ENCODE measurements around the gene MAGI2. TPM values are rescaled to one million over a fixed set of nuclear protein-coding genes. Genes with fewer than 3 reads are reported as not detected.

MAGI2 gene
- total RNA-seq, 2 experiments from 2014 or later, result 0.05 to 0.12 TPM

DNA sequence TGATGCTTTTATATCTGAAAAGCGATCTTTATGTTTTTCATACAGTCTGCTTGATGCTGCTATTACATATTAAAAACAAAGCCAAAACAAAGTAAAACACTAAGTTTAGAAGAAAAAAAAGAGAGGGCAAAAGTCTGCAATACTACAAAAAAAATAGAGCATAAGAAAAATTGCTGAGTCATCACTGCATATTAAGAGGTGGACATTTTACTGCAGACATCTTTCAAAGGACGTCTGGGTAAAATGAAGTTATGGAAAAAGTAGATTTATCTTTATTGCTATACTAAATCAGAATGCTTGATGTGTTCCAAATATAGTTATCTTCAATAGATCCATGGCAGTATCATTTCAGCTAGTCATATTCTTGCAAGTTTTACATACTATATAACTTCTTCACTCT lies 172.0 kb downstream of the MAGI2 start:
- POLR2A ChIA-PET, result no interaction called here
- H3K9me3 Mint-ChIP-seq (ENCODE audit: low read depth), result no peaks in the 10 kb centered on the region
- CTCF ChIA-PET, result interaction anchor here (1.6 kb wide), 1 partner anchor 8 kb away, joined by 6 read pairs; no protein-coding TSS in a partner anchor
- no peak overlapping the region for H3K27ac Mint-ChIP-seq
- ATAC-seq (no peak), DNase-seq (no peak)
- H3K27me3 Mint-ChIP-seq, result peaks cover 2% of the 10 kb centered on the region
- H3K4me1 Mint-ChIP-seq, result no peaks in the 10 kb centered on the region
- H3K4me3 Mint-ChIP-seq, result no peak overlapping the region
- intact Hi-C loops (cut with DNase I, micrococcal nuclease), result no loop called here
- no peaks in the 10 kb centered on the region for H3K36me3 Mint-ChIP-seq (ENCODE audit: low read depth)

DNA sequence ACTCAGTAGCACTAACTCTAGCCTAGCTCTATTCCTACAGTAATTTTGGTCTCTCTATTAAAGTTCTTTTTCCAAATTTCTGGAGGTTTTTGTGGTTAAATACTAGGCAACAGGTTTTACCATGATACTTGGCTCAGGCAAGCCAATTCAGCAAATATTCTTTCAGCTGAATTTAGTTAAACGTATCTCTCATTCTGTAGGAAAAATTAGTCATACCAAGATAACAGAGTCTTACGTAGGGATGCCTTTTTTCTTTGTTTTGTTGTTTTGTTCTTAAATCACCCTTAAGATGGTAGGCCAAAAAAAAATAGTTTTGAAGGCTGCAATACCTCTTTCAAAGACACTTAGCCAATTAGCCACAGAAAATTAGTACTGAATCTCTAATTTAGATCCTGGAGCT lies 180.5 kb downstream of the MAGI2 start:
- H3K4me3 Mint-ChIP-seq, result no peak overlapping the region
- CTCF ChIA-PET, result interaction anchor here (1.5 kb wide), 1 partner anchor 9 kb away, joined by 6 read pairs; no protein-coding TSS in a partner anchor
- no peaks in the 10 kb centered on the region for H3K36me3 Mint-ChIP-seq (ENCODE audit: low read depth)
- H3K4me1 Mint-ChIP-seq, result no peaks in the 10 kb centered on the region
- peaks cover 2% of the 10 kb centered on the region for H3K9me3 Mint-ChIP-seq (ENCODE audit: low read depth)
- no peak for DNase-seq
- H3K27me3 Mint-ChIP-seq, result peaks cover 3% of the 10 kb centered on the region
- no peak overlapping the region for H3K27ac Mint-ChIP-seq
- intact Hi-C loops (cut with DNase I, micrococcal nuclease), result loop anchor here (2.0 to 10.0 kb wide), 2 partner anchors 742 to 746 kb away; no protein-coding TSS in a partner anchor
- POLR2A ChIA-PET, result no interaction called here
- ATAC-seq, result no peak

DNA sequence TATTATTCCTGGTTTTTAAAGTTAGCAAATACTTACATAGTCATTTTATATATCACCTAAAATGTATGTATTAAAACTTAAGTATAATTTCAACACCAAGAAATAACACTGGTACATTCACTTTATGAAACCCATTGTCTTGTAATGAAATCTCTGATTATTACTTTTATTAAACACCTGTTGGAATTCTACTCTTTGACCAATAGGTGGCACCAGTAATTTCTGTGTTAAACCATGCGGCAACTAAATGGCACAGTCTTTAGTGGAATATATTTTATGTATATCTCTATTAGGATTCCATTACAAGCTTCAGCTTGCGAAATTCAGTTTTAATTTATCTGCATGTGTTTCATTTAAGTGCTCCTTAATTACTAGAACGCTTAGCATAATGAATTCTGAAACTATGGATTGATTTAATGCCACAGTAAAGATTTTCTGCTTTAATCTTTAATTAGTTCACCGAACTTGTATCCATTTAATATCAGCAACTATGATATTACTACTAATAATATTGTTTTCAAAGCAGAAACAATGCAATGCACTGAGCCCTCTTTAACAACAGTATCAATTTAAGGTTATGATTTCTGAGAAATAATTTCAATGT lies 181.3 kb downstream of the MAGI2 start:
- no peaks in the 10 kb centered on the region for H3K36me3 Mint-ChIP-seq (ENCODE audit: low read depth)
- DNase-seq (no peak), ATAC-seq (no peak)
- no peaks in the 10 kb centered on the region for H3K4me1 Mint-ChIP-seq
- ChIA-PET CTCF (no interaction called here), POLR2A (no interaction called here)
- H3K27ac Mint-ChIP-seq, result no peak overlapping the region
- intact Hi-C loops (cut with DNase I, micrococcal nuclease), result loop anchor here (2.0 to 10.0 kb wide), 2 partner anchors 743 to 747 kb away; no protein-coding TSS in a partner anchor
- H3K9me3 Mint-ChIP-seq (ENCODE audit: low read depth), result peaks cover 2% of the 10 kb centered on the region
- H3K27me3 Mint-ChIP-seq, result peaks cover 3% of the 10 kb centered on the region
- no peak overlapping the region for H3K4me3 Mint-ChIP-seq

DNA sequence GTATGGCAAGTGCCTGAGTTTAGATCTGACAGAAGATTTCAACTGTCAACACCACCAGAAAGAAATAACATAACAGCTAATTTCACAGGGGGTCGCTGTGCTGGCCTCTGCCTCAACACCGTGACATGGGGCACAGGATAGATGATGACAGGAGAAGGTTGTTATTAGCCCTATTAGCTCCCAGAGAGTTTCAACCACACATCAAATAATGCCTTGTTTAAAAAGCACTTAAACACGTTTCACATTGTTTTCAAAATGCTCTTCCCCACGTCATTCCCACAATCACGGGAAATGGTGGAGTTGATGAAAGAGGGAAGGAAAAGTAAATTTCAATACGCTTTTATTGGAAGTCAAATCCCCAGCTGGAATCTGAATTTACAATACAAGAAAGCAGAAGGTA lies 184.7 kb downstream of the MAGI2 start:
- Mint-ChIP-seq H3K4me3 (no peak overlapping the region), H3K27ac (no peak overlapping the region), H3K4me1 (no peaks in the 10 kb centered on the region), H3K36me3 (ENCODE audit: low read depth) (no peaks in the 10 kb centered on the region), H3K9me3 (ENCODE audit: low read depth) (peaks cover 2% of the 10 kb centered on the region), H3K27me3 (no peaks in the 10 kb centered on the region)
- DNase-seq, result no peak
- ChIA-PET POLR2A (no interaction called here), CTCF (no interaction called here)
- ATAC-seq, result no peak
- intact Hi-C loops (cut with DNase I, micrococcal nuclease), result no loop called here

DNA sequence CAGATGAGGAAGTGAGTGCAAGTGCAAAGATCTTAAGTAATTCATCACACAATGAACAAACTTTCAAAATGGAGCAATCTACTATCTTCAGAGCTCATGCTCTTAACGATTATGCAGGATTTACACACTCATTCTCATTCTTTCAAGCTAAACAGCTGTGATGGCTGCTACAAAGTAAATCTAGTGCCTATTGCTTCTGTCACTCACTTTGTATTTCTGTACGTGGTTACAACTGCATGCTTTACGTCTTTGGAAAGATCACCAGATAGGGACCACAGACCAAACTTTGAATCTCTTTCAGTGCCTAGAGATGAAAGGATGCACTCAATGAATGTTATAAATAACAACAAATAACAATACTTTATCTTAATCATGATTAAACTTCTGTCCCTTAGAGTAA lies 194.6 kb downstream of the MAGI2 start:
- H3K36me3 Mint-ChIP-seq (ENCODE audit: low read depth), result no peaks in the 10 kb centered on the region
- POLR2A ChIA-PET, result no interaction called here
- CTCF ChIA-PET, result no interaction called here
- H3K27ac Mint-ChIP-seq, result no peak overlapping the region
- ATAC-seq (no peak), DNase-seq (no peak)
- intact Hi-C loops (cut with DNase I, micrococcal nuclease), result no loop called here
- peaks cover 2% of the 10 kb centered on the region for H3K27me3 Mint-ChIP-seq
- H3K4me3 Mint-ChIP-seq, result no peak overlapping the region
- no peaks in the 10 kb centered on the region for H3K9me3 Mint-ChIP-seq (ENCODE audit: low read depth)
- no peaks in the 10 kb centered on the region for H3K4me1 Mint-ChIP-seq

DNA sequence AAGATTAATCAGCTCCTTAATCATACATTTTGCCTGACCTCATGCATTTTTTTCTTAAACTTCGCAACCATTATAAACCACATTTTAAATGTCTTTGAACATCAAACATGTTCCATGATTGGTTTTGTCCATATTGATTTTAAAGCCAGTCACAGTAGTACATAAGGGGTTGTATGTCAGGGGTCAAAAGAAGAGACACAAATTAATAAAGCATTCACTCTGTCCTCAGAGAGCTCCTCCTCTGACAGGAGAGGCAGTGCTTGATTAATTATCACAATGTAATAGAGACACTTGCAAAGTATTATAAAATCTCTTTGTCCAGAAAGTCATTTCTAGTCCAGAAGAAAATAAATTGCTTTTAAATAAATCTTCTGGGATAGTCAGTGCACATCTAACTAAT lies 195.5 kb downstream of the MAGI2 start:
- H3K4me3 Mint-ChIP-seq, result no peak overlapping the region
- H3K9me3 Mint-ChIP-seq (ENCODE audit: low read depth), result no peaks in the 10 kb centered on the region
- ATAC-seq, result no peak
- DNase-seq, result no peak
- peaks cover 2% of the 10 kb centered on the region for H3K27me3 Mint-ChIP-seq
- no peak overlapping the region for H3K27ac Mint-ChIP-seq
- no peaks in the 10 kb centered on the region for H3K36me3 Mint-ChIP-seq (ENCODE audit: low read depth)
- CTCF ChIA-PET, result no interaction called here
- intact Hi-C loops (cut with DNase I, micrococcal nuclease), result no loop called here
- POLR2A ChIA-PET, result no interaction called here
- no peaks in the 10 kb centered on the region for H3K4me1 Mint-ChIP-seq

DNA sequence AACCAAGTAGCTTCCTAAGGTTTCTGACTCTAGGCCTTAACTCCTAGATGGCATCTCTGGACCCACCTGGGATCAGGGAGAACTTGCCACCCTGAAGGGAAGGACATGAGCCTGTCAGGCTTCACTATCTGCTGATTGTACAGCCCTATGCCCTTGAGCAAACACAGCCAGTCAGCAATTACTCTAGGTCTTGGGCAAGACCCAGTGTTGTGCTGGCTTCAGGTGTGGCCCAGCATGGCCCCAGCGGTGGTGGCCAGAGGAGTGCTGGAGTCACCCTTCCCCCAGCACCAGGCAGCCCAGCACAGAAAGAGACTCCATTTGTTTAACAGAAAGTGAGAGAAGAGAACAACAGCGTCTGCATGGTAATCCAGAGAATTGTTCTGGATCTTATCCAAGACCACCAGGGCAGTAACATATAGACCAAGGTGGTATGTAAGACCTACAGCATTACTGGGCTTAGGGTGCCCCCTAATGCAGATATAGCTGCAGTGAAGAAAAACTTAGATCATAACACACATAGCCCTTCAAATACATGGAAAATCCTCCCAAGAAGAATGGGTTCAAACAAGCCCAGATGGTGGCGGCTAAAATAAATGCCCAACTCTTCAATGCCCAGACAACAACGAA lies 207.7 kb downstream of the MAGI2 start:
- H3K4me3 Mint-ChIP-seq, result no peak overlapping the region
- no peaks in the 10 kb centered on the region for H3K36me3 Mint-ChIP-seq (ENCODE audit: low read depth)
- no peaks in the 10 kb centered on the region for H3K4me1 Mint-ChIP-seq
- intact Hi-C loops (cut with DNase I, micrococcal nuclease), result no loop called here
- no peak for DNase-seq
- no peak overlapping the region for H3K27ac Mint-ChIP-seq
- H3K27me3 Mint-ChIP-seq, result no peaks in the 10 kb centered on the region
- ChIA-PET POLR2A (no interaction called here), CTCF (interaction anchor here (0.6 kb wide), 1 partner anchor 19 kb away, joined by 3 read pairs; no protein-coding TSS in a partner anchor)
- H3K9me3 Mint-ChIP-seq (ENCODE audit: low read depth), result peaks cover 5% of the 10 kb centered on the region
- no peak for ATAC-seq

DNA sequence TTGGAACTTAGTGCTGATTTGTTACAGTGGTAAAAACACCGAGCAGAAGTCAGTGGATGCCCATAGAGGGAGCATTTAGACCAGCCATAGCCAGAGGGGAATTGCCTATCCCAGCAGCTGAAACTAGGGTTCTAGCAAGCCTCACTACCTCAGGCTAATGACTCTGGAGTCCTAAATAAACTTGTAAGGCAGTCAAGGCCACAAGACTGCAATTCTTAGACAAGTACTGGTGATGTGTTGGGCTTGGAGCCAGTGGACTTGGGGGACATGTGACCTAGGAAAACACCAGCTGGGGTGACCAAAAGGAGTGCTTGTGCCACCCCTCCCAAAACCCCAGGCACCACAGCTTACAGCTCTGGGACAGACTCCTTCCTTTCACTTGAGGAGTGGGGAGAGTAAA lies 209.0 kb downstream of the MAGI2 start:
- no peak for DNase-seq
- no peak overlapping the region for H3K4me3 Mint-ChIP-seq
- intact Hi-C loops (cut with DNase I, micrococcal nuclease), result no loop called here
- no peaks in the 10 kb centered on the region for H3K4me1 Mint-ChIP-seq
- ATAC-seq, result no peak
- CTCF ChIA-PET, result no interaction called here
- H3K9me3 Mint-ChIP-seq (ENCODE audit: low read depth), result peaks cover 5% of the 10 kb centered on the region
- H3K27me3 Mint-ChIP-seq, result no peaks in the 10 kb centered on the region
- POLR2A ChIA-PET, result no interaction called here
- no peaks in the 10 kb centered on the region for H3K36me3 Mint-ChIP-seq (ENCODE audit: low read depth)
- H3K27ac Mint-ChIP-seq, result no peak overlapping the region

DNA sequence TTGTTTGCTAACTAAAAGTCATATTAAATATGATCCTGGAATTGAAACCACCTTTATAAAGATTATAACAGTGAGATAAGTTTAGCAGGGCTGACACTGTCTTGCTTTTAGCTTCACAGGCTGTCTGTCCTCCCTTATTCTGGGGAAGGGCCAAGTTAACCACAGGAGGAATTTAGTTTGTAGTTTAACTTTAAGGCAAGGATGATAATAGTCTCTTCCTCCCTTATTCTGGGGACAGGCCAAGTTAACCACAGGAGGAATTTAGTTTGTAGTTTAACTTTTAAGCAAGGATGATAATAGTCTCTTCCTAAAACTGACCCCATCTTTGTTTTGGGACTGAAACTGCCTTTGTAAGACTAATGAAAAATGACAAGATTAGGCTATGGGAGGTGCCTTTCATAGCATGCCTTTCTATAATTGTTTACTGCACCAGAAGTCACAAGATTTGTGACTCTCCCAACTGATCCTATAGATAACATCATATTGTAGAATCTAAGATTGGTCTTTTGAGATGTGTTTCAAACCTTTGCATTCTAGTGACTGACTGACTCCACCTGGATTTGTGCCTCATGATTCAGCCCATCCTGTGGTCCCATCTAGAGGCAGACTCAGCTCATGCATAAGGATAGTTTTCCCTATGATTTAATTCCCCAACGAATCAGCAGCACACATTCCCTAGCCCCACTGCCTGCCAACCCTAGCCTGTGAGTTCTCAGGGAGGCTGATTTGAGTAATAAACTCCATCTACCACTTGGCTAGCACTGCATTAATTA lies 212.0 kb downstream of the MAGI2 start:
- no peaks in the 10 kb centered on the region for H3K36me3 Mint-ChIP-seq (ENCODE audit: low read depth)
- ChIA-PET CTCF (no interaction called here), POLR2A (no interaction called here)
- no peak for ATAC-seq
- H3K4me3 Mint-ChIP-seq, result no peak overlapping the region
- H3K9me3 Mint-ChIP-seq (ENCODE audit: low read depth), result peaks cover 2% of the 10 kb centered on the region
- H3K27me3 Mint-ChIP-seq, result no peaks in the 10 kb centered on the region
- DNase-seq, result no peak
- intact Hi-C loops (cut with DNase I, micrococcal nuclease), result no loop called here
- H3K4me1 Mint-ChIP-seq, result no peaks in the 10 kb centered on the region
- H3K27ac Mint-ChIP-seq, result no peak overlapping the region

DNA sequence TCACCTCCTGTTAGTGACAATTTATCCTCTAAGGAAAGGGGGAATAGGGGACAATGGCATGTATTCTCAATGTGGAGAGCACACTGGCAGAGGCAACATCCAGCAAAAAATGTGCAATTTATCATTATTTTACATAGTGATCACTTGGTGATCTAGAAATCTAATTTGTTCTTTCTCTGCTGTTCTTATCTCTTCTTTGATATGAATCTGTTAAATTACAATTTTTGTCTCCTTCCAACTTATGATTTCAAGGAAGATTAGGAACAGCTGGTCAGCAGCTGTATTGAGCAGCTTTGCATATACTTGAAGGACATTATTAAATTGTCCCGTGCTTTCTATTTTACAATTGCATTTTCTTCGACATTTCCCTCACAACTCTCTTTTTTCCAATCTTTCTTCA lies 213.1 kb downstream of the MAGI2 start:
- Mint-ChIP-seq H3K27me3 (no peaks in the 10 kb centered on the region), H3K36me3 (ENCODE audit: low read depth) (no peaks in the 10 kb centered on the region), H3K27ac (no peak overlapping the region), H3K9me3 (ENCODE audit: low read depth) (no peaks in the 10 kb centered on the region), H3K4me1 (no peaks in the 10 kb centered on the region), H3K4me3 (no peak overlapping the region)
- ChIA-PET CTCF (no interaction called here), POLR2A (no interaction called here)
- ATAC-seq (no peak), DNase-seq (no peak)
- intact Hi-C loops (cut with DNase I, micrococcal nuclease), result no loop called here

DNA sequence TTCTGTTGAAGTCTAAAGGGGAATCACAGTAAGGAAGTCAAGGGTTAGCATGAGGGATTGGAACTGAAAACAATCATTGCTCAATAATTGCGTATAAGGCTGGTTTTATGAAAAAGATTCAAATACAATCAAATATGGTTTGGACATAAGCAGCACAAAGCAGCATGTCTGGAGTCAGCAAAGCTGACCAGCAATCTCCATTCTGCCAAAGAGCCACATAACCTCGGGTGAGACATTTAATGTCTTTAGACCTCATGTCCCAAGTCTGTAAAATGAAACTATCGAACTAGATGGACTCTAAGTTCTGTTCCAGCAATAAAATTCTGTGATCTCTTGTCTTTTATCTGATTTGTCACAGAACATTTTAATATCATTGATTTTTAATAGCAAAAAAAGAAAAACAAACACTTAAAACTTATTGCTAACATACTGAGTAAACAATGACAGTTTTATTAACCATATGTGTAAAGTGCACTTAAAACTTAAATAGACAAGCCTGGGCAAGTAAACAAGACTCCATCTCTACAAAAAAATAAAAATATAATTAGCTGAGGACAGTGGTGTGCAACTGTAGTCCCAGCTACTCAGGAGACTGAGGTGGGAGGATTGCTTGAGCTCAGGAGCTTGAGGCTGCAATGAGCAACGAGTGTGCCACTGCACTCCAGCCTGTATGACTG lies 217.0 kb downstream of the MAGI2 start:
- no peak for ATAC-seq
- H3K4me1 Mint-ChIP-seq, result no peaks in the 10 kb centered on the region
- H3K27ac Mint-ChIP-seq, result no peak overlapping the region
- no peaks in the 10 kb centered on the region for H3K36me3 Mint-ChIP-seq (ENCODE audit: low read depth)
- CTCF ChIA-PET, result no interaction called here
- H3K9me3 Mint-ChIP-seq (ENCODE audit: low read depth), result no peaks in the 10 kb centered on the region
- H3K27me3 Mint-ChIP-seq, result no peaks in the 10 kb centered on the region
- DNase-seq, result no peak
- intact Hi-C loops (cut with DNase I, micrococcal nuclease), result no loop called here
- POLR2A ChIA-PET, result no interaction called here
- H3K4me3 Mint-ChIP-seq, result no peak overlapping the region

DNA sequence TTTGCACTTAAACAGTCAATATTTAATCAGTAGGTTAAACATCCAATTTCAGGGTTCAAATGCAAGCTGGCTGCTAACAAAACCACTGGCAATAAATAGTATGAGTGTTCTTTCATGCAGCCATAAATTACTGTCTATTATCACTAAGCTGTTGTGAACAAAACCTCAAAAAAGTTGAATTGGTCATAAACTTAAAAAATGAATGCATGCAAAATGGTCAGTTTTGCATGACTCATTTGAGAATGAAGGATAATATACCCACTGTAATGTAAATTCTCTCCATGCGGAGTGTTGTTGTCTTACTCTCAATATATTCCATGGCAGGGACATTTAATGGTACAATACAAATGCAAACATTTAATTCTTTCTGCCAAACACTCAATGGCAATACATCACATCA lies 226.4 kb downstream of the MAGI2 start:
- Mint-ChIP-seq H3K9me3 (ENCODE audit: low read depth) (no peaks in the 10 kb centered on the region), H3K36me3 (ENCODE audit: low read depth) (no peaks in the 10 kb centered on the region), H3K4me3 (no peak overlapping the region), H3K27me3 (no peaks in the 10 kb centered on the region), H3K4me1 (no peaks in the 10 kb centered on the region), H3K27ac (no peak overlapping the region)
- no peak for ATAC-seq
- intact Hi-C loops (cut with DNase I, micrococcal nuclease), result no loop called here
- DNase-seq, result no peak
- POLR2A ChIA-PET, result no interaction called here
- CTCF ChIA-PET, result interaction anchor here (0.5 to 0.6 kb wide), 2 partner anchors 18 to 26 kb away, joined by 3 to 4 read pairs; no protein-coding TSS in a partner anchor

Measured in activated CD4-positive, alpha-beta T cell treated with anti-CD3 and anti-CD28 coated beads for 36 hours (primary cell).